Esophagus muscularis mucosa (tissue), 4 donors: Measurements from ENCODE around the gene BRD8. TPM values are rescaled to one million over a fixed set of nuclear protein-coding genes. Genes with fewer than 3 reads are reported as not detected.

Source experiments
- DNase-seq: peaks from one replicate; pipeline ENCODE4 v3.0.0-alpha.2; 2017; ENCODE audit errors: extremely low spot score
- H3K27ac ChIP-seq, 4 donors: fragments of 200-600 bp; sonication (generic); replicated peaks in 1 of 4; 1 replicate in 3 of 4; 2 replicates in 1 of 4; pipeline ENCODE4 v1.5.1; 2016 to 2019; ENCODE audit warnings: mild to moderate bottlenecking in 1 of 4
- H3K27me3 ChIP-seq, 4 donors: fragments of 200-600 bp; sonication (generic); one replicate each; pipeline versions ENCODE4 v1.5.1 to v1.6.0; 2016 to 2019
- H3K36me3 ChIP-seq, 4 donors: fragments of 200-600 bp; sonication (generic); one replicate each; pipeline ENCODE4 v1.5.1; 2016 to 2019
- H3K4me1 ChIP-seq, 4 donors: fragments of 200-600 bp; sonication (generic); one replicate each; pipeline ENCODE4 v1.5.1; 2016 to 2019
- H3K4me3 ChIP-seq, 4 donors: fragments of 200-600 bp; sonication (generic); 1 replicate in 2 of 4; 2 replicates in 2 of 4; pipeline ENCODE4 v1.5.1; 2016 to 2019; ENCODE audit warnings: mild to moderate bottlenecking in 4 of 4, moderate library complexity in 1 of 4
- H3K9me3 ChIP-seq, 4 donors: fragments of 200-600 bp; sonication (generic); 1 replicate in 3 of 4; 2 replicates in 1 of 4; pipeline ENCODE4 v1.5.1; 2016 to 2019
- CTCF ChIP-seq, 3 experiments: fragments of 200-600 bp in 2 of 3; fragments of 450-650 bp in 1 of 3; sonication (generic) in 2 of 3; IDR thresholded peaks; one replicate each; pipeline ENCODE4 v1.5.1; 2017 to 2019; ENCODE audit warnings: antibody characterized with exemption in 3 of 3, mild to moderate bottlenecking in 2 of 3, moderate library complexity in 1 of 3
- EP300 ChIP-seq: sonication (generic); formaldehyde crosslinking; IDR thresholded peaks from one replicate; pipeline ENCODE4 v1.6.1; 2017; ENCODE audit warnings: antibody characterized with exemption
- POLR2A ChIP-seq: fragments of 450-650 bp; IDR thresholded peaks from one replicate; pipeline ENCODE4 v1.6.1; 2017; ENCODE audit warnings: antibody characterized with exemption, moderate library complexity, mild to moderate bottlenecking, low read depth
- POLR2AphosphoS5 ChIP-seq, 2 donors: sonication (generic); formaldehyde crosslinking; IDR thresholded peaks; one replicate each; pipeline ENCODE4 v1.6.1; 2017; ENCODE audit warnings: antibody characterized with exemption in 2 of 2
- WGBS: methylation state at CpG from one replicate; pipeline ENCODE4 v1.1.5; 2018; 5-methylcytosine and 5-hydroxymethylcytosine counted together
- intact Hi-C: fragments of 100-400 bp; cut with DNase I; formaldehyde crosslinking; loops from one replicate; pipeline ENCODE4 v1.15.1; 2023
- total RNA-seq, 4 donors: library from RNA; depleted of rRNA; stranded (reverse); fragments of >200 nt; gene quantifications; one replicate each; pipeline versions ENCODE4 v1.1.0 to v1.2.1, GENCODE V29; 2016

BRD8 gene
- total RNA-seq, 4 donors from 2014 or later = 27.3 to 41.5 (median 31.2) TPM

GRCh38 chr5:138102454-138103318 is 75.7 kb downstream of the BRD8 start:
- 62% methylated on average over 7 of the region's 7 CpGs for WGBS
- Histone ChIP-seq H3K27ac (no peak overlapping the region), H3K4me1 (no peaks in the 10 kb centered on the region), H3K27me3 (peaks cover 0 to 15% (median 0%) of the 10 kb centered on the region in 4 donors), H3K4me3 (no peak overlapping the region), H3K9me3 (no peaks in the 10 kb centered on the region), H3K36me3 (no peaks in the 10 kb centered on the region)
- no peak for TF ChIP-seq POLR2AphosphoS5 (IDR thresholded peaks at IDR 0.05)
- no peak for TF ChIP-seq POLR2A
- TF ChIP-seq CTCF (IDR thresholded peaks at IDR 0.05) = no peak
- no peak for TF ChIP-seq EP300
- DNase-seq = no peak
- intact Hi-C loops = no loop called here

- Histone ChIP-seq H3K4me1 (no peaks in the 10 kb centered on the region), H3K36me3 (no peaks in the 10 kb centered on the region), H3K4me3 (no peak overlapping the region), H3K27ac (no peak overlapping the region), H3K27me3 (peaks cover 0 to 20% (median 0%) of the 10 kb centered on the region in 4 donors), H3K9me3 (no peaks in the 10 kb centered on the region)
- TF ChIP-seq CTCF (IDR thresholded peaks at IDR 0.05) (no peak), POLR2A (no peak), POLR2AphosphoS5 (IDR thresholded peaks at IDR 0.05) (no peak), EP300 (no peak)
- WGBS = 91% methylated on average over 11 of the region's 11 CpGs
- intact Hi-C loops = no loop called here
- DNase-seq = no peak
These were observed 81.2 kb downstream of the BRD8 start for GRCh38 chr5:138096997-138097828.

- Histone ChIP-seq H3K9me3 (no peaks in the 10 kb centered on the region), H3K27me3 (peaks cover 0 to 20% (median 0%) of the 10 kb centered on the region in 4 donors), H3K36me3 (no peaks in the 10 kb centered on the region), H3K4me1 (no peaks in the 10 kb centered on the region), H3K4me3 (no peak overlapping the region), H3K27ac (no peak overlapping the region)
- intact Hi-C loops = no loop called here
- TF ChIP-seq EP300 (no peak), CTCF (IDR thresholded peaks at IDR 0.05) (no peak), POLR2A (no peak), POLR2AphosphoS5 (IDR thresholded peaks at IDR 0.05) (no peak)
- WGBS = 84% methylated on average over 2 of the region's 2 CpGs
- no peak for DNase-seq
These were observed 82.1 kb downstream of the BRD8 start for GRCh38 chr5:138096363-138096762.

GRCh38 chr5:138095100-138095907 is 83.1 kb downstream of the BRD8 start:
- TF ChIP-seq POLR2AphosphoS5 (IDR thresholded peaks at IDR 0.05) (no peak), POLR2A (no peak), CTCF (IDR thresholded peaks at IDR 0.05) (no peak), EP300 (no peak)
- Histone ChIP-seq H3K27me3 (peaks cover 0 to 20% (median 0%) of the 10 kb centered on the region in 4 donors), H3K36me3 (no peaks in the 10 kb centered on the region), H3K4me3 (no peak overlapping the region), H3K4me1 (no peaks in the 10 kb centered on the region), H3K27ac (no peak overlapping the region), H3K9me3 (no peaks in the 10 kb centered on the region)
- no peak for DNase-seq
- intact Hi-C loops = no loop called here
- 61% methylated on average over 4 of the region's 4 CpGs for WGBS
